T-helper 2 cell treated with Interferon-gamma antibody and Interleukin-4, amounts not matched to agents 100 ng/mL and 5 ng/mL, for 36 hours (primary cell): ENCODE data around the gene NFE2L3. TPM values are rescaled to one million over a fixed set of nuclear protein-coding genes. Genes with fewer than 3 reads are reported as not detected.
"Not testable (repeated sequence)": the region's sequence is repeated elsewhere in the genome, so short reads cannot be mapped to it uniquely, and the experiment has no call there.

ENCODE experiments used
- intact Hi-C: fragments of 100-400 bp; cut with micrococcal nuclease; formaldehyde crosslinking; loops from one replicate; pipeline ENCODE4 v1.15.1; 2023
- total RNA-seq: library from RNA; stranded (reverse); gene quantifications from 2 replicates; pipeline ENCODE4 v1.2.3, GENCODE V29; 2022

Gene NFE2L3
- total RNA-seq, 1 donor from 2014 or later, result 26.4 TPM

GRCh38 chr7:26147030-26147429, 5.0 kb upstream of the NFE2L3 start:
- intact Hi-C loops, result no loop called here

GRCh38 chr7:26147646-26148306, 4.2 kb upstream of the NFE2L3 start:
- intact Hi-C loops, result not testable (repeated sequence)

- intact Hi-C loops, result not testable (repeated sequence)
Observed at GRCh38 chr7:26148307-26148700, 3.7 kb upstream of the NFE2L3 start.

- intact Hi-C loops, result no loop called here
Observed at GRCh38 chr7:26149391-26149977, 2.5 kb upstream of the NFE2L3 start.

- intact Hi-C loops, result loop anchor here (5.0 kb wide), 1 partner anchor 74 kb away; no protein-coding TSS in a partner anchor
Observed at GRCh38 chr7:26151096-26151495, 902 bp upstream of the NFE2L3 start.

- intact Hi-C loops, result loop anchor here (5.0 kb wide), 1 partner anchor 74 kb away; no protein-coding TSS in a partner anchor
Observed at GRCh38 chr7:26151650-26151952, 397 bp upstream of the NFE2L3 start.

GRCh38 chr7:26152782-26153240, 813 bp downstream of the NFE2L3 start:
- intact Hi-C loops, result loop anchor here (1.0 to 5.0 kb wide), 7 partner anchors 13 to 291 kb away; partner anchors contain the start of gene HNRNPA2B1

GRCh38 chr7:26153241-26153822, 1.3 kb downstream of the NFE2L3 start:
- intact Hi-C loops, result loop anchor here (1.0 to 5.0 kb wide), 4 partner anchors 13 to 141 kb away; no protein-coding TSS in a partner anchor

GRCh38 chr7:26153823-26154783, 2.1 kb downstream of the NFE2L3 start:
- intact Hi-C loops, result loop anchor here (1.0 to 5.0 kb wide), 4 partner anchors 12 to 141 kb away; no protein-coding TSS in a partner anchor

GRCh38 chr7:26155531-26156375, 3.8 kb downstream of the NFE2L3 start:
- intact Hi-C loops, result no loop called here

GRCh38 chr7:26156451-26157420, 4.7 kb downstream of the NFE2L3 start:
- intact Hi-C loops, result no loop called here

GRCh38 chr7:26157520-26158105, 5.6 kb downstream of the NFE2L3 start:
- intact Hi-C loops, result no loop called here

- intact Hi-C loops, result no loop called here
Observed at GRCh38 chr7:26159243-26159642, 7.2 kb downstream of the NFE2L3 start.

- intact Hi-C loops, result no loop called here
Observed at GRCh38 chr7:26160896-26161295, 8.9 kb downstream of the NFE2L3 start.

GRCh38 chr7:26162431-26162830, 10.4 kb downstream of the NFE2L3 start:
- intact Hi-C loops, result no loop called here

GRCh38 chr7:26163804-26164203, 11.8 kb downstream of the NFE2L3 start:
- intact Hi-C loops, result not testable (repeated sequence)

- intact Hi-C loops, result loop anchor here (1.0 kb wide), 1 partner anchor 13 kb away; no protein-coding TSS in a partner anchor
Observed at GRCh38 chr7:26165950-26166683, 14.1 kb downstream of the NFE2L3 start.

- intact Hi-C loops, result loop anchor here (1.0 kb wide), 1 partner anchor 13 kb away; no protein-coding TSS in a partner anchor
Observed at GRCh38 chr7:26166684-26167266, 14.8 kb downstream of the NFE2L3 start.
